ENCODE measurements around the gene RAB40C. TPM values are rescaled to one million over a fixed set of nuclear protein-coding genes. Genes with fewer than 3 reads are reported as not detected.

The RAB40C gene
- polyA plus RNA-seq, 2 of the 4 experiments (the other 2 are of a cell fraction) = 4.4 to 9.7 TPM

DNA sequence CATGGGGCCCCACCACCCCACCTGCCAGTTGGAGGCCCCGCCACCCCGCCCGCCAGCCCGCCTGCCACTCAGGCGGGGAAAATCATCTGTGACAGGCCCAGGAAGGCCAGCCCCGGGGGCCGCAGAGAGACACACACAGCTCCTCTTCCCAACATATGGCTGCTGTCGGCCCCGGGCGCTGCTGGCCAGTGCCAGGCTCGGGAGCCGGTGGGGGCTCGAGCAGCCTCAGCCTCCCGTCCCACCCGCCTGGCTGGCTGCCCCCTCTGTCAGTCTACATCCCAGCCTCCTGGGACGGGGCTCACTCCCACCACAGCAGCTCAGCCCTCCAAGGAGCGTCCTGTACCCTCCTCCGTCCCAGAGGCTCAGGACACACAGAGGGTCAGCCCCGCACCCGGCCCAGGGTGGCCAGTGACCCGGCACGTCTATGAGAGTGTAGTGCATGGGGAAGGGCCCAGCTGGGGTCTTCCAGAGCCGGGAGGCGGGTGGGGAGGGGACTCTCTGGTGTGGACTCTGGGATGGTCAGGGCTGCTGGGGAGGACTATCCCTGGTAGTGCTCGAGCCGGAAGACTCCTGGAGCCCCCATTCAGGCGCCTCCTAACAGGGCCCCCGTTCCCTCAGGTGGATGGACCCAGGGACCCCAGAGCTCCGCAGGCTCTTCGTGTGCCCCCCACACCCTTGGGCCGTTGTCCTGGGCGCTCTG, 33.2 kb upstream of the RAB40C start:
- no peak for DNase-seq (ENCODE audit: low read depth in 1 of 2, low spot score in 1 of 2)
- TF ChIP-seq RAD21 (conservative IDR thresholded peaks at IDR 0.05 in 1 of 2, IDR thresholded peaks at IDR 0.05 in 1 of 2) (no peak), JUNB (IDR thresholded peaks at IDR 0.05) (no peak), BCL3 (IDR thresholded peaks at IDR 0.05) (no peak), JUN (IDR thresholded peaks at IDR 0.05) (no peak), ZFP36 (IDR thresholded peaks at IDR 0.05; ENCODE audit: borderline replicate concordance, partially characterized antibody) (no peak), MYC (IDR thresholded peaks at IDR 0.05; ENCODE audit: borderline replicate concordance, low read length) (no peak), MAX (IDR thresholded peaks at IDR 0.05) (no peak), POLR2A (IDR thresholded peaks at IDR 0.05; ENCODE audit: low read length) (no peak)
- TF ChIP-seq, protein P1, sequence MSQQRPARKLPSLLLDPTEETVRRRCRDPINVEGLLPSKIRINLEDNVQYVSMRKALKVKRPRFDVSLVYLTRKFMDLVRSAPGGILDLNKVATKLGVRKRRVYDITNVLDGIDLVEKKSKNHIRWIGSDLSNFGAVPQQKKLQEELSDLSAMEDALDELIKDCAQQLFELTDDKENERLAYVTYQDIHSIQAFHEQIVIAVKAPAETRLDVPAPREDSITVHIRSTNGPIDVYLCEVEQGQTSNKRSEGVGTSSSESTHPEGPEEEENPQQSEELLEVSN (IDR thresholded peaks at IDR 0.05; ENCODE audit: borderline replicate concordance, low read depth) = no peak
- no peak overlapping the region for H3K4me3 ChIP-seq
- 82% methylated on average over 21 of the region's 32 CpGs for WGBS (ENCODE audit: missing lambda C conversion rate)
- no peak for ATAC-seq
- no peaks in the 10 kb centered on the region for H3K9me3 ChIP-seq
- H3K27ac ChIP-seq = no peak overlapping the region
- no peak overlapping the region for H3K4me2 ChIP-seq
- CTCF ChIA-PET = interaction anchor here (1.1 to 6.1 kb wide), 2 partner anchors 10 to 23 kb away, joined by 3 to 24 read pairs; no protein-coding TSS in a partner anchor
- POLR2A ChIA-PET = no interaction called here
- H3K4me1 ChIP-seq = peaks cover 12% of the 10 kb centered on the region; the same call in 2 of the 3 replicates
- no peak for FAIRE-seq

GRCh38 chr16:557463-558297, 32.2 kb upstream of the RAB40C start:
- Histone ChIP-seq H3K9me3 (no peaks in the 10 kb centered on the region), H3K4me1 (peaks cover 12% of the 10 kb centered on the region; the same call in 2 of the 3 replicates), H3K4me2 (no peak overlapping the region), H3K27ac (no peak overlapping the region), H3K4me3 (no peak overlapping the region)
- 70% methylated on average over 11 of the region's 23 CpGs for WGBS (ENCODE audit: missing lambda C conversion rate)
- ATAC-seq = no peak
- no peak for FAIRE-seq
- ChIA-PET CTCF (interaction anchor here (1.1 to 6.1 kb wide), 4 partner anchors 11 to 101 kb away, joined by 3 to 24 read pairs (median 4); no protein-coding TSS in a partner anchor), POLR2A (no interaction called here)
- no peak for DNase-seq (ENCODE audit: low read depth in 1 of 2, low spot score in 1 of 2)
- TF ChIP-seq KDM1A (IDR thresholded peaks at IDR 0.05; ENCODE audit: low read depth) = no peak
- TF ChIP-seq CTCF (IDR thresholded peaks at IDR 0.05) = no peak
- TF ChIP-seq BHLHE40 (IDR thresholded peaks at IDR 0.05; ENCODE audit: low read depth, low read length) = no peak
- no peak for TF ChIP-seq BCL3 (IDR thresholded peaks at IDR 0.05)
- TF ChIP-seq CHD2 (IDR thresholded peaks at IDR 0.05; ENCODE audit: low read length, partially characterized antibody) = no peak
- TF ChIP-seq ESRRA (IDR thresholded peaks at IDR 0.05; ENCODE audit: borderline replicate concordance, low read length) = no peak
- TF ChIP-seq MAX (IDR thresholded peaks at IDR 0.05) = no peak
- TF ChIP-seq POLR2AphosphoS2 (conservative IDR thresholded peaks at IDR 0.05; ENCODE audit: low read length) = no peak

Data from A549 (cell line).